Bronchial epithelial cell (primary cell): ENCODE data around the gene CLEC10A. TPM values are rescaled to one million over a fixed set of nuclear protein-coding genes. Genes with fewer than 3 reads are reported as not detected.

ENCODE experiments used
- DNase-seq: peaks from one replicate; pipeline ENCODE4 v3.0.0-alpha.2; 2010; ENCODE audit warnings: low read depth
- FAIRE-seq: peaks from 2 replicates; lab custom pipeline; 2011; peaks lifted over from hg19 to GRCh38; lab: Jason Lieb, UNC
- H3K27me3 ChIP-seq: 2 replicates; pipeline ENCODE4 v1.5.1; 2011; ENCODE audit warnings: low read length; ENCODE audit not compliant: control insufficient read depth, insufficient read depth
- H3K36me3 ChIP-seq: 2 replicates; pipeline ENCODE4 v1.5.1; 2011; ENCODE audit warnings: low read length; ENCODE audit not compliant: control insufficient read depth, insufficient read depth
- H3K4me3 ChIP-seq: 2 replicates; pipeline ENCODE4 v1.5.1; 2011; ENCODE audit warnings: mild to moderate bottlenecking, low read depth, low read length, control low read depth
- CTCF ChIP-seq: IDR thresholded peaks from 2 replicates; pipeline ENCODE4 v1.5.1; 2011; ENCODE audit warnings: mild to moderate bottlenecking, moderate library complexity, low read length, control low read depth, inconsistent platforms; ENCODE audit not compliant: insufficient read depth, severe bottlenecking
- total RNA-seq: library from RNA; depleted of rRNA; stranded (reverse); fragments of >200 nt; gene quantifications from 2 replicates; pipeline ENCODE4 v1.2.1, GENCODE V29; 2014

CLEC10A gene
- total RNA-seq, 1 donor from 2014 or later, result not detected

GRCh38 chr17:7080456-7081041, 498 bp upstream of the CLEC10A start:
- no peak overlapping the region for H3K4me3 ChIP-seq
- peak; percentile 18 for FAIRE-seq
- no peak for DNase-seq
- H3K36me3 ChIP-seq, result no peaks in the 10 kb centered on the region
- no peak for TF ChIP-seq CTCF
- no peaks in the 10 kb centered on the region for H3K27me3 ChIP-seq

GRCh38 chr17:7078711-7079110, 1.3 kb downstream of the CLEC10A start:
- DNase-seq (no peak), FAIRE-seq (no peak)
- no peak overlapping the region for H3K4me3 ChIP-seq

DNA sequence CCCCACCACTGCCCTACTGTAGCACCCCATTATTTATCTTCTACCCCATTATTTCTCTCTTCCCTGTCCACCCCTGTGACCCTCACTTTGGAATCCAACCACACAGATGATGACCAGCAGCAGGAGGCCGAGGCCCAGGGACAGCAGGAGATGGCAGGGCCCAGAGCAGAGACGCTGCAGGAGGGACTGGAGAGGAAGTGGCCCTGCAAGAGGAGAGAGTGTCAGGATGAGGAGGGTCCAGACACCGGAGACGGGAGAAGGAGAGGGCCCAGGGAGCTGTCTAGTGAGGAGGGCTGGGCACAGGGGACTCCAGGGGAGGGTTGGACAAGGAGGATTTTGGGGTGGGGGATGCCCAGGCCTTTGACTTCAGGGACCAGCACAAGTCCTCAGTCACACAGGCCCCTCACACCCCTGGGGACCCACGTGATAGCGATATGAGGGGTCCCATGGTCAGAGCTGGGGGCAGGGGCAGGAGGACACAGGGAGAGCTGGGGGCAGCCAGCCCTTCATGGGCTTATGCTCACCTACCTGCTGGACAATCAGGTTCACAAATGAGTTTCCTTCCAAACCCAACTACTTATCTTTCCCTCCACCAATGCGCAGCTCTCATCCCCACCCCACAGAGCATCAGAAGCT, 2.0 kb downstream of the CLEC10A start:
- Histone ChIP-seq H3K36me3 (no peaks in the 10 kb centered on the region), H3K4me3 (no peak overlapping the region), H3K27me3 (no peaks in the 10 kb centered on the region)
- TF ChIP-seq CTCF, result no peak
- DNase-seq, result no peak
- FAIRE-seq, result no peak

More at GRCh38 chr17:7078711-7079110, 1.3 kb downstream of the CLEC10A start:
- Histone ChIP-seq H3K27me3 (no peaks in the 10 kb centered on the region), H3K36me3 (no peaks in the 10 kb centered on the region)
- no peak for TF ChIP-seq CTCF

DNA sequence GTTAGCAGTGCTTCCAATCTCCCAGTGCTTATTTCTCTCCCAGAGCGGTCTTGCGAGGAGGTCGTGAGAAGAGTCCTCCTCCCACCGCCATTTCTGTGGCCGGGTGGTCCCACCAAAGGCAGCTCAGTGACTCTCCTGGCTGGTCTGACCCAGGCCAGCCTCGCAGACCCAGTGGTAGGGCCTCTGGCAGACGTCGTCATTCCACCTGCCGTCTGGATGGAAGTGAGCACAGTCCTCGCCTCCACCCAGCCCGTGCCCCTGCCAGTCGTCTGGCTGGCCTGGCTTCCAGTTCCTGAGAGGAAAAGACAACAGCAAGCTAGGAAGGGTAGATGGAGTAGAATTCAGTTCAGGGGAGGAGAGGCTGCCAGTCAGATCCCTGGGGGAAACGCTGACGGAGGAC, 5.1 kb downstream of the CLEC10A start:
- Histone ChIP-seq H3K27me3 (no peaks in the 10 kb centered on the region), H3K36me3 (no peaks in the 10 kb centered on the region), H3K4me3 (no peak overlapping the region)
- TF ChIP-seq CTCF, result no peak
- FAIRE-seq (no peak), DNase-seq (no peak)

- DNase-seq (no peak), FAIRE-seq (peak; percentile 47)
- H3K36me3 ChIP-seq, result no peaks in the 10 kb centered on the region
- no peak overlapping the region for H3K4me3 ChIP-seq
- no peaks in the 10 kb centered on the region for H3K27me3 ChIP-seq
- TF ChIP-seq CTCF, result no peak
Observed at GRCh38 chr17:7072406-7072805, 7.6 kb downstream of the CLEC10A start.
